Left colon (tissue), 2 donors: ENCODE results near the gene PHKG2. TPM values are rescaled to one million over a fixed set of nuclear protein-coding genes. Genes with fewer than 3 reads are reported as not detected.

ENCODE experiments used
- ATAC-seq: fragments of 200-7000 bp; cut with Tn5 transposase; one replicate; pipeline ENCODE4 v1.9.1; 2020; ENCODE audit warnings: mild to moderate bottlenecking, moderate library complexity
- DNase-seq, 2 donors: peaks; one replicate each; pipeline ENCODE4 v3.0.0-alpha.2; 2020
- intact Hi-C, 2 donors: fragments of 100-400 bp; cut with DNase I in 1 of 2; cut with micrococcal nuclease in 1 of 2; formaldehyde crosslinking; loops; one replicate each; pipeline versions ENCODE4 v1.11.2 to v1.14.0; 2022; cut with DNase I, micrococcal nuclease
- total RNA-seq, 2 donors: library from RNA; stranded (reverse); fragmentation: NEBNext Ultra II Directional; extraction: Animal tissue kit (Norgen Biotek cat#: 25700); gene quantifications; one replicate each; pipeline ENCODE4 v1.2.1, GENCODE V29; 2021
- donor health status: DM: no; HTN: no; CAD: no.
- donor health status: DM: yes; HTN: yes; CAD: no.

Gene PHKG2
- total RNA-seq, 2 donors from 2014 or later, result 38.0 to 42.8 TPM

- DNase-seq (no peak), ATAC-seq (no peak)
- intact Hi-C loops, result no loop called here
Measured at GRCh38 chr16:30766206-30766932, 18.1 kb downstream of the PHKG2 start.

GRCh38 chr16:30766933-30767284 lies 18.7 kb downstream of the PHKG2 start:
- intact Hi-C loops, result no loop called here
- no peak for DNase-seq
- no peak for ATAC-seq

- DNase-seq, result no peak
- no peak for ATAC-seq
- intact Hi-C loops, result no loop called here
Measured at GRCh38 chr16:30767767-30768465, 19.7 kb downstream of the PHKG2 start.

- DNase-seq (no peak), ATAC-seq (no peak)
- intact Hi-C loops, result no loop called here
Measured at GRCh38 chr16:30768583-30769181, 20.5 kb downstream of the PHKG2 start.

- intact Hi-C loops, result no loop called here
- no peak for DNase-seq
- no peak for ATAC-seq
Measured at GRCh38 chr16:30769379-30770089, 21.3 kb downstream of the PHKG2 start.

- ATAC-seq (no peak), DNase-seq (no peak)
- intact Hi-C loops, result no loop called here
Measured at GRCh38 chr16:30771726-30772125, 23.5 kb downstream of the PHKG2 start.

- DNase-seq, result no peak
- no peak for ATAC-seq
- intact Hi-C loops, result no loop called here
Measured at GRCh38 chr16:30773826-30774225, 25.6 kb downstream of the PHKG2 start.

- intact Hi-C loops, result no loop called here
- DNase-seq (no peak), ATAC-seq (no peak)
Measured at GRCh38 chr16:30774367-30775130, 26.3 kb downstream of the PHKG2 start.

GRCh38 chr16:30775131-30775391 lies 26.8 kb downstream of the PHKG2 start:
- DNase-seq (no peak), ATAC-seq (no peak)
- intact Hi-C loops, result no loop called here

- peak; percentile 81 for ATAC-seq
- DNase-seq, result peak; percentile 85 to 88
- intact Hi-C loops, result no loop called here
Measured at GRCh38 chr16:30775392-30776188, 27.4 kb downstream of the PHKG2 start.

- ATAC-seq, result no peak
- no peak for DNase-seq
- intact Hi-C loops, result no loop called here
Measured at GRCh38 chr16:30777591-30778297, 29.5 kb downstream of the PHKG2 start.

- DNase-seq, result no peak
- intact Hi-C loops, result no loop called here
Measured at GRCh38 chr16:30778549-30779244, 30.5 kb downstream of the PHKG2 start.

GRCh38 chr16:30779596-30779995 lies 31.4 kb downstream of the PHKG2 start:
- no peak for DNase-seq
- intact Hi-C loops, result no loop called here
- ATAC-seq, result no peak

More at GRCh38 chr16:30778549-30779244, 30.5 kb downstream of the PHKG2 start:
- no peak for ATAC-seq

- no peak for ATAC-seq
- intact Hi-C loops, result no loop called here
- DNase-seq, result no peak
Measured at GRCh38 chr16:30780021-30780420, 31.8 kb downstream of the PHKG2 start.

- DNase-seq (no peak), ATAC-seq (no peak)
- intact Hi-C loops, result no loop called here
Measured at GRCh38 chr16:30780549-30780948, 32.3 kb downstream of the PHKG2 start.

- ATAC-seq (no peak), DNase-seq (no peak)
- intact Hi-C loops, result no loop called here
Measured at GRCh38 chr16:30782486-30783279, 34.5 kb downstream of the PHKG2 start.
